NCI-H82 (cell line): Measurements from ENCODE around the gene LIMA1.
"Not testable (repeated sequence)": the region's sequence is repeated elsewhere in the genome, so short reads cannot be mapped to it uniquely, and the experiment has no call there.

Source experiments
- DNase-seq: peaks from one replicate; lab custom pipeline; 2025; lab: John Stamatoyannopoulos, UW

LIMA1 gene

GRCh38 chr12:50185970-50186663, 97.2 kb downstream of the LIMA1 start:
- no peak for DNase-seq

GRCh38 chr12:50185301-50185895, 97.9 kb downstream of the LIMA1 start:
- DNase-seq: no peak

- DNase-seq: no peak
These were observed 99.1 kb downstream of the LIMA1 start for GRCh38 chr12:50184261-50184660.

GRCh38 chr12:50182461-50182860, 100.9 kb downstream of the LIMA1 start:
- peak; percentile 23 for DNase-seq

GRCh38 chr12:50181691-50182090, 101.6 kb downstream of the LIMA1 start:
- no peak for DNase-seq

GRCh38 chr12:50175716-50176026, 107.6 kb downstream of the LIMA1 start:
- no peak for DNase-seq

GRCh38 chr12:50174971-50175715, 108.2 kb downstream of the LIMA1 start:
- peak; percentile 88 for DNase-seq

- peak; percentile 100 for DNase-seq
These were observed 116.1 kb downstream of the LIMA1 start, which contains the start of gene CERS5 for GRCh38 chr12:50167049-50167828. TSS of gene CERS5 (minus strand) at chr12:50167369. CDS start at chr12:50167297, 72 bp downstream.

- peak; percentile 68 for DNase-seq
These were observed 116.6 kb downstream of the LIMA1 start for GRCh38 chr12:50166799-50167048.

GRCh38 chr12:50164963-50165362, 118.4 kb downstream of the LIMA1 start:
- no peak for DNase-seq

GRCh38 chr12:50162230-50162629, 121.1 kb downstream of the LIMA1 start:
- no peak for DNase-seq

GRCh38 chr12:50160643-50161042, 122.7 kb downstream of the LIMA1 start:
- no peak for DNase-seq

GRCh38 chr12:50157259-50157658, 126.1 kb downstream of the LIMA1 start:
- DNase-seq: no peak

GRCh38 chr12:50156641-50157040, 126.7 kb downstream of the LIMA1 start:
- peak; percentile 85 for DNase-seq

GRCh38 chr12:50154947-50155346, 128.4 kb downstream of the LIMA1 start:
- DNase-seq: not testable (repeated sequence)

- no peak for DNase-seq
These were observed 132.2 kb downstream of the LIMA1 start for GRCh38 chr12:50151047-50151687.

GRCh38 chr12:50149311-50149710, 134.0 kb downstream of the LIMA1 start:
- DNase-seq: no peak

GRCh38 chr12:50148011-50148410, 135.3 kb downstream of the LIMA1 start:
- not testable (repeated sequence) for DNase-seq

- no peak for DNase-seq
These were observed 136.0 kb downstream of the LIMA1 start for GRCh38 chr12:50147281-50147680.

- no peak for DNase-seq
These were observed 137.9 kb downstream of the LIMA1 start for GRCh38 chr12:50145439-50145838.

- DNase-seq: no peak
These were observed 140.3 kb downstream of the LIMA1 start for GRCh38 chr12:50142993-50143392.

GRCh38 chr12:50132505-50133135, 150.7 kb downstream of the LIMA1 start:
- DNase-seq: peak; percentile 71
